GM19240 (cell line): ENCODE data around the gene SPPL2C.

Source experiments
- DNase-seq: peaks from one replicate; pipeline ENCODE4 v3.0.0; 2011; ENCODE audit warnings: low spot score; ENCODE audit not compliant: insufficient read length

Gene SPPL2C

DNA sequence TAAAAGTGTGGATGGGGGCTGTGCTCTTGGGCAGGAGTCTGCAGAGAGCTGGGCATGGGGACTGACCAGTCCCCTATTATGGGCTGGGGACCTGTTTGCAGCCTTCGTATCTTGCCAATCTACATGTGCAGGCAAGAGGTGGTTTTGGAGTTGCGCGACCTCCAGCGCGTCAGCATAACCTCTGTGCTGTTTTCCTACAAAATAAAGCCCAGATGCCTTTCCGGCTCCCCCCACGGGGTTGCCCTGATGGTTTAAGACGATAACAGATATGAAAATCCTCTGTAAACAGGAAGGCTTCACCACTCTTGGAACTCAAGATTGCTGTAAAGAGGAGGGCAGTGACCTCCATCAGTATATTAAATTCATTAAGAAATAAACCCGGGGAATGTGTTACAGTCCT, 16.5 kb upstream of the SPPL2C start:
- DNase-seq: no peak

DNA sequence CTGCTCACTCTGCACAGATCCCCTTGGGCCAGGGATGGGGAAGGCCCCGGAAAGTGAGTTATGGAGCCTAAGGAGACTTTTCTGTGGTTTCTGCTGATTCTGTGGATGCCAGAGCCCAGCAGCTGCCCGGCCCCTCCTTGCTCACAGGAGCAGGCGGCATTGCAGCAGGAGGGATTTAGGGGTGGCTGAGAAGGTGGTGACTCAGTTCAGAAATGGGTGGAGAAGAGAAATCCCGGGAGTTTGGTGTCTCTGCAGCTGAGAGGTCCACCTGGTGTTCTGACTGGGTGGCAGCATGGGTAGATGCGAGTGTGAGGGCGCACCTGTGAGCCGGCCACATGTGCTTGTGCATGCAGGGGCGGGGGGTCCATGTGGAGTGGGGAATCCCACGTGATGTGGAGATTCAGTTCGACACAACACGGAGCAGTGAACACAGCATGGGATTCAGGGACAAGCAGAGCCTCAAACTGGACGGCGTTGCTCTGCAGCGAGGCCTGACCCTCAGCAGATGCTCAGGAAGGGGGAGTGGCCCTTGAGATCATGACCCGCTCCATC, 16.0 kb upstream of the SPPL2C start:
- no peak for DNase-seq

DNA sequence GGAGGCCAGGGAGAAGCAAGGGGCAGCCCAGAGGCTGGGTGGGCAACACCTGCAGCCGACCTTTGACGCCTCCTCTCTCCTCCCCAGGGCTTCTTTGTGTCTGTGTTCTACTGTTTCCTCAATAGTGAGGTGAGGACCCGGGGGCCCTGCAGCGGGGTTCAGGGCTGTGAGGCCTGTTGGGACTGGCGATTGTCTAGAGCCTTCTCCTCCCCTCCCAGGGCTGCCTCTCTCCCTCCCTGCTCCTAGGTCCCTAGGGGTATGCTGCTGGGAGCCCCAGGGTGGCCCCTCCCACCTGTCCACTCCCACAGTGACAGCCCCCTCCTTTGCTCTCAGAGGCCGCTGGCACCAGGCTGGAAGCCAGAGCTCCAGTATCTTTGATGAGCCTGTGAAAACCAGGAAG, 10.8 kb upstream of the SPPL2C start:
- DNase-seq: no peak

DNA sequence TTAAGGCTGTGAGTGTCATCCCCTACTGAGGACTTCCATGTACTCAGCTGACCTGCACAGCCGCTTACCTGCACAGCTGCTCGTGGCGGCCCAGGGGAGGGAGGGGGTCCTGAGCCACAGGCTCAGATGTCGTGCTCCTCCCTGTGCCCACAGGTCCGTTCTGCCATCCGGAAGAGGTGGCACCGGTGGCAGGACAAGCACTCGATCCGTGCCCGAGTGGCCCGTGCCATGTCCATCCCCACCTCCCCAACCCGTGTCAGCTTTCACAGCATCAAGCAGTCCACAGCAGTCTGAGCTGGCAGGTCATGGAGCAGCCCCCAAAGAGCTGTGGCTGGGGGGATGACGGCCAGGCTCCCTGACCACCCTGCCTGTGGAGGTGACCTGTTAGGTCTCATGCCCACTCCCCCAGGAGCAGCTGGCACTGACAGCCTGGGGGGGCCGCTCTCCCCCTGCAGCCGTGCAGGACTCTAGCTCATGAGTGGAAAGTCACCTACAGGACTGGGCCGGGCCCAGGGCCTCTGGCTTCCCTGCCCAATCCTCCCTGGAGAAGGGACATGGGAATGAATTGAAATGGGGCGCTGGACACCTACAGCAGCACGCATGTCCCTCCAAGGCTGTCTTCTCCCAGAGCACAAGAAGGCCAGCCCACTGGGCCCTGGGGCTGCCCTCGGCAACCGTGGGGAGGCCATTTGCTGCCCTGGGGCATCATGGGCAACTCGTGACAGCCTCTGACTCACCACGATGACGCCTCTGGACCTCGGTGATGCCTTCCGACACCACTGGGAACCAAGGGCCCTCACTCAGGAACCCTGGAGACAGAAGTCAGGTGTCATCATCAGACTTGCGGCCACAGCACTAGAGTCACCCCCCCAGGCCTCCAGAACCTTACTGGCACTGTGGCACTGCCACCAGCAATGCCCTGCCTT, 9.9 kb upstream of the SPPL2C start:
- no peak for DNase-seq

DNA sequence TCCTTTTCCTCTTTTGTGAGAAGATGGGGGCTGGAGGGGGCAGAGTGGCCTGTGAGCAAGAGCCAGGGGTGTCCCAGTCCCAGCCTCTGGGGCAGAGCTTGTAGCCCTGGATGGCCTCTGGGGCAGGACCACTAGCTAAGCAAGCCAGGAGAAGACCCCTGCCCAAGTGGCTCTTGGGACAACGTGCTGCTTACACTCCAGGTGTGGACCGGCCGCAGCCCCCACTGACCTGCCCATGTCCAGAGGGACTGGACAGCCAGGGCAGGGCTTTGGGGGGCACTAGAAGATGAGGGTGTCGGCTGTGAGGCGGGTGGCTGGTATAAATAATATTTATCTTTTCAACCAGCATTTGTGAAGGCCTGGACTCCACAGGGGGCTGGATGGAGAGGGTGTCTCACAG, 9.2 kb upstream of the SPPL2C start:
- no peak for DNase-seq

DNA sequence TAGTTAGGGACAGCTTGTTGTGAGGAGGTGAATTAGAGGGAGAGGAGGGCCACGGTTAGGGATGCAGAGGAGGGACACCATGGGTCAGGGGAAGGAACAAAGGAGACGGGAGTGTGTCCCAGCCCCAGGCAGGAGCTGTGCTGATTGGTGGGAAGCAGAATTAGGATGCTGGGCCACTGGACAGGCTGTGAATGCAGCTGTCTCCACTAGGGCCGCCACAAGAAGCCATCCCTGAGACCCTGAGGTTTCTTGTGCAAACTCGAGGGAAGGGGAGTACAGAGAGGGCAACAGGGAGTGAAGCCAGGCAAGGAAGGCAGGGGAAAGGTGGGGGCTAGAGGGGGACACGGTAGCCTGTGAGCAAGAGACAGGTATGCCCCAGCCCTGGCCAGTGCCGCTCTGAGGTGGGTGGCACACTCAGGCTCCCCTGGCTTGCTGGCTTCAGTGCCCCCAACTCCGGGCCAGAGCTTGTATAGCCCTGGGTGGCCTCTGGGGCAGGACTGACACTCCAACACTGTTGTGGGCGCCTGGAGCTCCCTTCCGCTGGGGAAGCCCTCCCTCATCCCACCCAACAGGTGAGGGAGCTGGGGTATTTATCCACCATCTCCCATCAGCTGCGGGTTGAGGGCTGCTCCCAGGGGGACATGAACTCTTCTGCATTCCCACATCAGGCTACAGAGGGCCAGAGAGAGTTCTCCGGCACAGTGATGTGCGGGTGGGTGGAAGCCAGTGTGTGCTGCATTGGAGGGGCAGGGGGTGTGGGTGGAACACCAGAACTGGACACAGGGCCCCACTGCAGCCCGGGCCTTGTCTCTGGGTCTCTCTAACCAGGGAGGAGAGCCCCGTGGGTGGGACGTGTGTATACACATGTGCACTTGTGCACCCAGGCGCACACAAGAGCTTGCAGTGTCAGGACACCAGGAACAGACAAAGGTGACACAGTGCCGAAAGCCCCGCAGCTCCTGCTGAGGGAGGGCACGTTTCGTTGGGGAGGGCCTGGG, 8.3 kb upstream of the SPPL2C start:
- DNase-seq: no peak

DNA sequence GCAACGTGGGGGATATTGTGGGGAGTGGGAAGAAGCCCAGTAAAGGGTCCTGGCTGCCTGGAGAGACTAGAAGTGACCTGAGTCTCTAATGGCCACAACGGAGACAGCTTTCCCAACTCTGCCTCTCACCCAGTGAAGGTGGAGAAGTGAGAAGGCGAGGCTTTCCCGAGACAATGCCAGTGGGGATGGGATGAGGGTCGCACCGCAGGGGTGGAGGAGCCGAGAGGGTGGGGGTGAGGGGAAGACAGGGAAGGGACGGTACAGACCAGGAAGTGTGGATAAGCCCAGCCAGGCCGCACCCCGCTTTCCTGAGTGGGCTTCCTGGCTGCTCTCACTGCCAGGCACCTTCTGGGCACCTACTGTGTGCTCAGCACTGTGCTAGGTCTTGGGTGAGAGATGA, 7.5 kb upstream of the SPPL2C start:
- DNase-seq: no peak

DNA sequence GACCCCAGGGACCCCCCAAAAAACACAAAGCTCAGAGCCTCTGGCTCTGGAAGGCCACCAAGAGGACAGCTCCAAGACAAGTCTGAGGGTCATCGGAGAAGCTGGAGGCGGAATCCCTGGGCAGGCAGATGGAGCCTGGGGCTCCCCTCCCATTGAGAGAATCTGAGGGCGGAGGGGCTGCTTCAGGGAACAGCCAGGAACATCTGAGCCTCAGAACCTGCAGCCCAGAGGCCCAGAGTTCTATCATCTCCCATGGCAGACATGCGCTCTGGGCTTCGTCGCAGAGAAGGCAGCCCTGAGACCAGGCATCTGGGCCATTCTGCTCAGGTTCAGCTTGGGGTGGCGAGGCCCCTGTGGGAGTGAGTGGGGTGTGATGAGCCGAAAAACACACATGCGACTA, 7.1 kb upstream of the SPPL2C start:
- DNase-seq: no peak

DNA sequence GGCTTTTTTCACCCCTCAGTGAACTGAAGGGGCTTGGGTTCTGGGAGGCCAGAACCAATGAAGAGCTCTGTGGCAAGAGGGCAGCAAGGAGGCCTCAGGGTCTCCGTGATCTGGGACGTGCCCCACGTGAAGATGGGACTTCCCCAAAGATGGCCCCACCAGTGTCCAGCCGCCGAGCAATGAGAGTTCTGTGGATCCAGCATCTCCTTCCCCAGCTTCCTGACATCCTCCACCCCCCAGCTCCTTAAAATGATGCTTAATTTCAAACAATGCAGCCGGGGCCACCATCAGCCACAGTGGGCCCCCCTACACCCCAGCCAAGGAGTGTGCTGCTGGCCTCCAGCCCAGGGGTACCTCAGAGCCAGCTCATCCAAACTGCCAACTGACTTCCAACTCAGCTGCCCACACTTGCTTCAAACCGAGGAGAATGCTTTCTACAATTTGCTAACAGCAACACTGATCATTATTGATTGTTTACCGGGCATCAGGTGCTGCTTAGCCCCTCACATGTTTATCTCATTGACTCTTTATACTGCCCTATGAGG, 5.9 kb upstream of the SPPL2C start:
- no peak for DNase-seq

DNA sequence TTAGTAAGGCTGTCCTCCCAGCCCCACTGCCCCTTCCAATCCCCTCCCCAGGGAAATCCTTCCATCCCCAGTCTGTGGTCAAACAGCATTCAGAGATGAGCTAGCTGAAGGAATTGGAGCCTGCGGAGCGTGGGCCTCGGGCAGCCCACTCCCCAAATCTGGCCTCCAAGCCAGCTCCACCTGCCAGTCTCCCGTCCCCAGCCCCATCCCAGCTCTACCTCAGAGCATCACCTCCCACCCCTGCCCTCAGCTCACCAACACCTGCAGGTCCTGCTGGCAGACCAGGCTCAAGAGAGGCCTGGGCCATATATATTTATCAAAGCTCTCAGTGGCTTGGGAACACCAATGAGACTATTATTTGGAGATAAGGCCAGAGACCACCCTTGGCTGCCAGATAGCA, 5.2 kb upstream of the SPPL2C start:
- DNase-seq: no peak

DNA sequence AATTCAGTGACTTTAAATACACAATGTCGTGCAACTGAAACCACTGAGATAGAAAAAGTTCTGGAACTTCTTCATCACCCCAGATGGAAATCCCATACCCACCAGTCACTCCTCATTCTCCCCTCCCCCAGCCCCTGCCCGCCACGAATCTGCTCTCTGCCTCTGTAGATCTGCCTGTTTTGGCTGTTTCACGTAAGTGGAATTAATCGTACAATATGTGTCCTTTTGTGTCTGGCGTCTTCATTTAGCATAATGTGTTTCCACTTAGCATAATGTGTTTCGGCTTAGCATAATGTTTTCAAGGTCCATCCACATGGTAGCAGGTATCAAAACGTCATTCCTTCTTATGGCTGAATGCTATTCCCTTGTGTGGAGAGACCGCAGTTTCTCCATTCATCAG, 3.5 kb upstream of the SPPL2C start:
- DNase-seq: no peak

DNA sequence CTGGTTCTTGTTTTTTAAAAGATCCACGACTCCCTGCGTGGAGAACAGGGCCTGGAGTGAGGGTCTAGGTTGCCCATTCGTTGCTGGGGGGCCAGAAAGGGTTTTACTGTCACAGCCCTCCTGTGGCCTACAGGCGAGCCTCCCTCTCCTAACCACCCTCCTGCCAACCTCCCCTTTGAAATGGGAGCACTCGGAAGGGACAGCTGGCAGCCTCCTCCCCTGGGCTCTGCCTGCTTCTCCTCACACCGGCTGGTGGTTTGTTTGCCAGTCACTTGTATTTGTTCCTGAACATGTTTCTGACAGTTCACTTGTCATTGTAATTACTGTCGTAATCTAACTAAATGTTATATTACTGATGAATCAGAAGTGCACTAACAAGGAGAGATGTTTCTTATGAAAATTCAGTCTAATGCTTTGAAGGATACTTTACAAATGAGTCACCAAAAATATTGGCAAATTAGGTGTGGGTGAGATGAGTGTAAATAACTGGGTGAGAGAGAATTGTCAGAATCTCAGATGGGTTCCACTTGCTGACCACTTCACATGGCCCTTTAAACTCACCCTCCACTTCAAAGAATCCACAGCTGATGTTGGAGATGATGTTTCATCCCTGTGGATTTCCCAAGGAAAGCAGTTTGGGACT, 2.7 kb upstream of the SPPL2C start:
- no peak for DNase-seq

DNA sequence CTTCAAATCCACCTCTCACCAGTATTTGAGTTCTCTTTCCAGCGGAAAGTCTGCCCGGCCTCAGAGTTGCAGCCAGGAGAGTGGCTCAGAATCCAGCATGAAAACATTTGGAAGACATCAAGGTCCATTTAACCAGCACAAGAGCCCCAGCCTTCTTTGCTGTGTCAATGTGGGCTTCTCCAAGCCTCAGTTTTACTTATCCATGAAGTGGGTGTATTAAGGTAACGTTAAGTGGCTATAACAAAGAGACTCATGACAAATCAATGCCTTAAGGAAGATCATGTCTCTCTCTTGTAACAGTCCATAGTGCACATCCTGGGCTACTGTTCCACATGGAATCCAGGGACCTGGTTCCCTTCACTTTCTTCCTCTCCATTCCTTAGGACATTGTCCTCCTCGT, 959 bp upstream of the SPPL2C start:
- no peak for DNase-seq

DNA sequence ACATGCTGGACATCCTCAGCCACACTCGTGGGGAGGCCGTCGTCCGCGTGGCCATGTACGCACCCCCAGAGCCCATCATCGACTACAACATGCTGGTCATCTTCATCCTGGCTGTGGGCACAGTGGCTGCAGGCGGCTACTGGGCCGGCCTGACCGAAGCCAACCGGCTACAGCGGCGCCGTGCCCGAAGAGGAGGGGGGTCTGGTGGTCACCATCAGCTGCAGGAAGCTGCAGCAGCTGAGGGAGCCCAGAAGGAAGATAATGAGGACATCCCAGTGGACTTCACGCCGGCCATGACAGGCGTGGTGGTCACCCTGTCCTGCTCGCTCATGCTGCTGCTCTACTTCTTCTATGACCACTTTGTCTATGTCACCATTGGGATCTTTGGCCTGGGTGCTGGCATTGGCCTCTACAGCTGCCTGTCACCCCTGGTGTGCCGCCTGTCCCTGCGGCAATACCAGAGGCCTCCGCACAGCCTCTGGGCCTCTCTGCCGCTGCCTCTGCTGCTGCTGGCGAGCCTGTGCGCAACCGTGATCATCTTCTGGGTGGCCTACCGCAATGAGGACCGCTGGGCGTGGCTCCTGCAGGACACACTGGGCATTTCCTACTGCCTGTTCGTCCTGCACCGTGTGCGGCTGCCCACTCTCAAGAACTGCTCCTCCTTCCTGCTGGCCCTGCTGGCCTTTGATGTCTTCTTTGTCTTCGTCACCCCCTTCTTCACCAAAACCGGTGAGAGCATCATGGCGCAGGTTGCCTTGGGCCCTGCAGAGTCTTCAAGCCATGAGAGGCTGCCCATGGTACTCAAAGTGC, 900 bp downstream of the SPPL2C start:
- DNase-seq: no peak

DNA sequence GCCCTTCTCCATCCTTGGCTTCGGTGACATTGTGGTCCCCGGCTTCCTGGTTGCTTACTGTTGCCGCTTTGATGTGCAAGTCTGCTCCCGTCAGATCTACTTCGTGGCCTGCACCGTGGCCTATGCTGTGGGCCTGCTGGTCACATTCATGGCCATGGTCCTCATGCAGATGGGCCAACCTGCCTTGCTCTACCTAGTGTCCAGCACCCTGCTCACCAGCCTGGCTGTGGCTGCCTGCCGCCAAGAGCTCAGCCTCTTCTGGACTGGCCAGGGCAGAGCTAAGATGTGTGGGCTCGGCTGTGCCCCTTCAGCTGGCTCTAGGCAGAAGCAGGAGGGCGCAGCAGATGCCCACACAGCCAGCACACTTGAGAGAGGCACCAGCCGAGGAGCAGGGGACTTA, 1.5 kb downstream of the SPPL2C start:
- DNase-seq: no peak

DNA sequence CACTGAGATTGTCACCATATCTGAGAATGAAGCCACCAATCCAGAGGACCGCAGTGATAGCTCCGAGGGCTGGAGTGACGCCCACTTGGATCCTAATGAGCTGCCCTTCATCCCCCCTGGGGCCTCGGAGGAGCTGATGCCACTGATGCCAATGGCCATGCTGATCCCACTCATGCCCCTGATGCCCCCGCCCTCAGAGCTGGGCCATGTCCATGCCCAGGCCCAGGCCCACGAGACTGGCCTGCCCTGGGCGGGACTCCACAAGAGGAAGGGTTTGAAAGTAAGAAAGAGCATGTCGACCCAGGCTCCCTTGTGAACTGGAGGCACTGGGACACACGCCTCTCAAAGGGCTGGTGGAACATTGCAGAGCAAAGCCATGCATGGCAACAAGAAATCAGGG, 2.0 kb downstream of the SPPL2C start:
- no peak for DNase-seq

DNA sequence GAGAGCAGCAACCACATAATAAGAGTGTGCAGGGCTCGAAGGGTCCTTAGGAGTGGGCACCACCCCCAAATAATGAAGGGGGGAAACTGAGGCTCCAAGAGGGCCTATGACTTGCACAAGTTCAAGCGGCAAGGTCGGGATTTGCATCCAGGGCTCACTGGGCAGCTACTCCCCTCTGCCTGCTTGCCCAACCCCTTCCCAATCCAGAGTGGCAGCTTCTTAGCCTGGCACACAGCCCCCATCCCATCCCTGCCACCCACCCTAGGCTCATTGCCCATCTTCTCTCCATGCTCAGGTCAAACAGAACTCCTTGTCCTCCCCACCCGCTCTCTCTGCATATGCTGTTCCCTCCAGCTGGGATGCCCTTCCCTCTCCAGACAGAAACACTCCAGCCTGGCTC, 2.4 kb downstream of the SPPL2C start:
- DNase-seq: no peak

DNA sequence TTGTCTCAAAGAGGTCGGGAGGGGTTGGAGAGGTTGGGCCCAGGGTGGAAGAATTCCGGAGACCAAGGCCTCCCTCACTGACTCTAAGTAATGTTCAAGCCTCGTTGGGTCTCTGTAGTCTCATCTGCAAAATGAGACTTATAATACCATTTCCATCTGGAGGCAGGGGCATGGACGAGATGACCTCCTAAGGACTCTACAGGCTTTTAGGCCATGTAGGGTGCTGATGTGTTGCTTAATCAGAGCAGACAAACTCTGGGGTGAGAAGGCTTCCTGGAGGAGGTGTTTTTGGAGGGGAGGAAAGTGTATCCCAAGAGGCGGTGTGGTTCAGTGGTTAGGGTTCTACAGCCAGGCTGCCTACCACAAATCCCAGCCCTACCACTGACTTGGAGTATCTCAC, 3.1 kb downstream of the SPPL2C start:
- DNase-seq: no peak

DNA sequence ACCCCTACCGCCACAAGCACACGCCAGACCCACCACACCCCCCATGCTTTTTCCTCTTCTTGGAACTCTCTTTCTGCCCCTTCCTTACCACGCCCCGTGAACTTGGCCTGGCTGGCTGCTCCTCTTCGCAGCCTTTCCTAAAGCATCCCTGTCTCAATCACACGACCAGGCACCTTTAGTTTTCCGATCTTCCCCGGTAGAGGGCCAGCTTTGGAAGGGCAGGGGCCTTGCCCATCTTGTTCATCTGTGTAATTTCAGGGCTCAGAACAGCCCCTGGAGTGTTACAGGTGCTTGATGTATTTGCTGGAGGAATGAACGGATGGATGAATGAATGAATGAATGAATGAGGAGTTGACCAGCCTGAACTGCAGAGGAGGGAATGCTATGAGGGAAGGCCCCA, 3.7 kb downstream of the SPPL2C start:
- no peak for DNase-seq

DNA sequence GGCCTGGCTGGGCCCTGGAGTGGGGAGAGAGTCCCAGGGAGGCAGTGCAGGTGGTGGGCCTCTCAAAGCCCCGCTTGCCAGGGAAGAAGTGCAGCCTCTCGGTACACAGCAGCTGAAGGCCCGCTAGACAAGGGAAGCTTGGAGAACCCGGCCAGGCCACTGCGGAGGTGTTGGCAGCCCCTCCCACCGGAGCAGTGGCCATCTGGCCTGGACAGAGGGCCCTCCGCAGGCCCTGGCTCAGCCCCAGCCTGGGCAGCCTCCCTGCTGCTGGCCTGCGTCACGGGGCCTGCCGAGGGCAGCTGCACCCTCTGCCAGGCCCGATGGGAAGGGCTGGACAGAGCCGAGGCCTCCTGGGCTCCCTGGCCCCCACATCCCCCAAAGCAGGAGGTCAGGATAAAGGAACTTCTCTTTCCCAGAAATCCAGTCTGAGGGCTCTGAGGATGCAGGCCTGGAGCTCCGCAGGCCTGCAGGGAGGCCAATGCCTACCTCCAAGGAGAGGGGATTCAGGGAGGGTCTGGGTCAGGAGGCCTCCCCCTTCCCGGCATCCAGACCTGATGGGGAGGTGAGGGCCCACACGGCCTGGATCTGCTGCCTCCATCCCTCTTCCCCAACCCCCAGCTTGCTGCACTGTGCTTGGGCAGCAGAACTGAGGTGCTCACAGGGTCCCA, 4.3 kb downstream of the SPPL2C start:
- DNase-seq: no peak
